ENCODE results near the gene OTOS. TPM values are rescaled to one million over a fixed set of nuclear protein-coding genes. Genes with fewer than 3 reads are reported as not detected.

The OTOS gene
- total and polyA plus RNA-seq, 4 donors: not detected

DNA sequence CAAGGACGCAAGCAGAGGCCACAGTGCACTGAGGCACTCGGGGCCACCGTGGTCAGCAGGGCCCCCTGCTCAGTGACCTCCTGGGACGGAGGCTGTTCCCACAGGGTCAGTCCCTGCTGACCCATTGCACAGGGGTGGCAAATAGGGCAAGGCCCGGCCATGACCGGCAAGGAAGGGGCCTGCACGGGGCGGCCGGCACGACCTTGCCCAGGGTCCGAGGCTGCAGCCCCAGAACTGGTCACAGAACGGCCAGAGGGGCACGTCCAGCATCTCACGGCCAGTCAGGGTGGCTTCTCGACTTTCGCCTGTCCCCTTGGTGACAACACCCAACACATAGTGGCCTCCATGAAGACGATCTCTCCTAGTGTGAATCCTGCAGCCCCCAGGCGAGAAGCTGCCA is 27.6 kb upstream of the OTOS start:
- no peaks in the 10 kb centered on the region for H3K36me3 ChIP-seq (ENCODE audit: control insufficient read depth in 4 of 4, insufficient read depth in 4 of 4, low read length in 4 of 4)
- TF ChIP-seq, protein P1, sequence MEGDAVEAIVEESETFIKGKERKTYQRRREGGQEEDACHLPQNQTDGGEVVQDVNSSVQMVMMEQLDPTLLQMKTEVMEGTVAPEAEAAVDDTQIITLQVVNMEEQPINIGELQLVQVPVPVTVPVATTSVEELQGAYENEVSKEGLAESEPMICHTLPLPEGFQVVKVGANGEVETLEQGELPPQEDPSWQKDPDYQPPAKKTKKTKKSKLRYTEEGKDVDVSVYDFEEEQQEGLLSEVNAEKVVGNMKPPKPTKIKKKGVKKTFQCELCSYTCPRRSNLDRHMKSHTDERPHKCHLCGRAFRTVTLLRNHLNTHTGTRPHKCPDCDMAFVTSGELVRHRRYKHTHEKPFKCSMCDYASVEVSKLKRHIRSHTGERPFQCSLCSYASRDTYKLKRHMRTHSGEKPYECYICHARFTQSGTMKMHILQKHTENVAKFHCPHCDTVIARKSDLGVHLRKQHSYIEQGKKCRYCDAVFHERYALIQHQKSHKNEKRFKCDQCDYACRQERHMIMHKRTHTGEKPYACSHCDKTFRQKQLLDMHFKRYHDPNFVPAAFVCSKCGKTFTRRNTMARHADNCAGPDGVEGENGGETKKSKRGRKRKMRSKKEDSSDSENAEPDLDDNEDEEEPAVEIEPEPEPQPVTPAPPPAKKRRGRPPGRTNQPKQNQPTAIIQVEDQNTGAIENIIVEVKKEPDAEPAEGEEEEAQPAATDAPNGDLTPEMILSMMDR (IDR thresholded peaks at IDR 0.05; ENCODE audit: control extremely low read depth, extremely low read depth): no peak
- WGBS, 2 donors: 82 to 89% methylated on average over 18 of the region's 18 CpGs
- no peak overlapping the region for H3K4me3 ChIP-seq
- ATAC-seq (ENCODE audit: insufficient read depth, low FRiP score) (no peak), DNase-seq (no peak)
- H3K9ac ChIP-seq (ENCODE audit: insufficient read depth in 1 of 2, low read length in 2 of 2): no peak overlapping the region
- H3K4me1 ChIP-seq (ENCODE audit: control insufficient read depth in 5 of 5, insufficient read depth in 5 of 5, low read length in 5 of 5): peaks cover 0 to 3% (median 0%) of the 10 kb centered on the region in 5 donors
- H3K27me3 ChIP-seq (ENCODE audit: control insufficient read depth in 3 of 3, insufficient read depth in 3 of 3, low read length in 2 of 3): peaks cover 0 to 2% (median 0%) of the 10 kb centered on the region in 3 donors
- H3K9me3 ChIP-seq (ENCODE audit: control insufficient read depth in 4 of 4, insufficient read depth in 3 of 4, low read length in 3 of 4): peaks cover 0 to 6% (median 0%) of the 10 kb centered on the region in 4 donors
- H3K27ac ChIP-seq (ENCODE audit: low read depth in 1 of 2, low read length in 1 of 2): no peak overlapping the region

DNA sequence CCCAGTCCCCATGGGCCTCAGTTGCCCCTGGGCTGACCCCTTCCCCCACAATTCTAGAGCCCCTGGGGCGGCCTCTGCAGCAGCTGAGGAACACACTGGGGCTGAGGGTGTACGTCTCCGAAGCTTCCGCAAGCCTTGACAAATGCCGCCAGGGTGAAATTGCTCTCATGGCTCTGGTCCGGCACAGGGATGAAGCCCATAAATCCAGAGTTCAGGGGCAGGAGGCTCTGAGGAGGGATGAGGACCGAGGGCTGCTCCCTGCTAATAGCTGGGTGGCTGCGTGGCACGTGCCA is 27.1 kb upstream of the OTOS start:
- WGBS, 2 donors: 84 to 89% methylated on average over 9 of the region's 9 CpGs
- Histone ChIP-seq H3K4me3 (no peak overlapping the region), H3K4me1 (ENCODE audit: control insufficient read depth in 5 of 5, insufficient read depth in 5 of 5, low read length in 5 of 5) (peaks cover 0 to 3% (median 0%) of the 10 kb centered on the region in 5 donors), H3K36me3 (ENCODE audit: control insufficient read depth in 4 of 4, insufficient read depth in 4 of 4, low read length in 4 of 4) (no peaks in the 10 kb centered on the region), H3K9ac (ENCODE audit: insufficient read depth in 1 of 2, low read length in 2 of 2) (no peak overlapping the region), H3K27ac (ENCODE audit: low read depth in 1 of 2, low read length in 1 of 2) (no peak overlapping the region), H3K27me3 (ENCODE audit: control insufficient read depth in 3 of 3, insufficient read depth in 3 of 3, low read length in 2 of 3) (peaks cover 0 to 2% (median 0%) of the 10 kb centered on the region in 3 donors), H3K9me3 (ENCODE audit: control insufficient read depth in 4 of 4, insufficient read depth in 3 of 4, low read length in 3 of 4) (peaks cover 0 to 5% (median 0%) of the 10 kb centered on the region in 4 donors)
- ATAC-seq (ENCODE audit: insufficient read depth, low FRiP score) (no peak), DNase-seq (no peak)
- TF ChIP-seq, protein P1 (IDR thresholded peaks at IDR 0.05; ENCODE audit: control extremely low read depth, extremely low read depth): no peak

DNA sequence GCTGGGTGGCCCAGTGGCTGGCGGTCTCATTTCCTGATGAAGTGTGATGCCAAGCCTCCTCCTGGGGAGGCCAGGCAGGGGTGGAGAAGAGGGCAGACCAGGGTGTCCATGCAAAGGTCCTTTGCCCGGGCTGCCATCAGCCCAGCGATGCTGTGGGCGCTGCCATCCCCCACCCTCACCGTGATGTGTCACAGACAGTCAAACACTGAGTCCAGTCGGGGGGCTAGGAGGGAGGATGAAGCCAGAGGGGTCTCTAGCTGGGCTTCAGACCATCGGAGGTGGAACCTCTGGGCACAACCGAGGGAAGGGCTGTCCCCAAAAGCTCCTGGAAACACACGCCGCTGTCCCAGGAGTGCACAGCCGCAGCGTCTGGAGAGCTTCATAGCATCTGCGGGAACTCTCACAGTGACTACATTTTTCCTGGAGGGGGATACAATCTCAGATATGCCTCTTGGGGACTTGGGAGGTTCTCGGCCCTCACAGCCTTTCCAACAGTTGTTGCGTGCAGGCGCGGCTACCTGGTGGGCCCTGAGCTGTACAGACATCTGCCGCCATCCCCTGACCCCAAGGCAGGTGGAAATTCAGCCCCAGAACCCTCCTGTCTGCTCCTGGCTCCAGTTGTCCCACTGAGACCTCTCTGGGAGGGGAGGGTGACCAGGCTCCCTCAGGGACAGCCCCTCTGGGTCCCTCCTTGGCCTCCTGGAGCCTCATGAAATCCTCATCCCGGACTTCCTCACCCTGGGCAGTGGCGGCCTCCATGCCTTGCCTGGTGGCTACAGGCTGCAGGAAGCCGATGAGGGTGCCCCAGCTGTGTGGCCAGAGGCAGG is 26.5 kb upstream of the OTOS start:
- no peak for DNase-seq
- no peaks in the 10 kb centered on the region for H3K9me3 ChIP-seq (ENCODE audit: control insufficient read depth in 4 of 4, insufficient read depth in 3 of 4, low read length in 3 of 4)
- no peak overlapping the region for H3K27ac ChIP-seq (ENCODE audit: low read depth in 1 of 2, low read length in 1 of 2)
- H3K36me3 ChIP-seq (ENCODE audit: control insufficient read depth in 4 of 4, insufficient read depth in 4 of 4, low read length in 4 of 4): no peaks in the 10 kb centered on the region
- peaks cover 0 to 3% (median 0%) of the 10 kb centered on the region in 5 donors for H3K4me1 ChIP-seq (ENCODE audit: control insufficient read depth in 5 of 5, insufficient read depth in 5 of 5, low read length in 5 of 5)
- no peak overlapping the region for H3K9ac ChIP-seq (ENCODE audit: insufficient read depth in 1 of 2, low read length in 2 of 2)
- peaks cover 0 to 2% (median 0%) of the 10 kb centered on the region in 3 donors for H3K27me3 ChIP-seq (ENCODE audit: control insufficient read depth in 3 of 3, insufficient read depth in 3 of 3, low read length in 2 of 3)
- no peak for ATAC-seq (ENCODE audit: insufficient read depth, low FRiP score)
- 88 to 91% methylated on average over 21 of the region's 21 CpGs for WGBS, 2 donors
- no peak overlapping the region for H3K4me3 ChIP-seq
- TF ChIP-seq, protein P1 (IDR thresholded peaks at IDR 0.05; ENCODE audit: control extremely low read depth, extremely low read depth): no peak
